ENCODE results near the gene DMRT1.

Gene DMRT1

GRCh38 chr9:947985-948384 lies 106.5 kb downstream of the DMRT1 start:
- peaks cover 0 to 9% (median 7%) of the 10 kb centered on the region in 5 donors for H3K27me3 ChIP-seq (ENCODE audit: control insufficient read depth in 5 of 5, insufficient read depth in 4 of 5, low read length in 5 of 5)
- no peak overlapping the region for H3K27ac ChIP-seq (ENCODE audit: low read depth, low read length)
- H3K9ac ChIP-seq (ENCODE audit: low read length in 5 of 5) = no peak overlapping the region
- H3K4me1 ChIP-seq (ENCODE audit: control insufficient read depth in 5 of 5, insufficient read depth in 5 of 5, low read length in 5 of 5) = no peaks in the 10 kb centered on the region
- no peaks in the 10 kb centered on the region for H3K36me3 ChIP-seq (ENCODE audit: control insufficient read depth in 5 of 5, insufficient read depth in 5 of 5, low read length in 5 of 5)
- no peak overlapping the region for H3K4me3 ChIP-seq (ENCODE audit: low read depth in 1 of 5, low read length in 5 of 5)
- H3K9me3 ChIP-seq (ENCODE audit: control insufficient read depth in 5 of 5, low read length in 5 of 5) = no peaks in the 10 kb centered on the region

DNA sequence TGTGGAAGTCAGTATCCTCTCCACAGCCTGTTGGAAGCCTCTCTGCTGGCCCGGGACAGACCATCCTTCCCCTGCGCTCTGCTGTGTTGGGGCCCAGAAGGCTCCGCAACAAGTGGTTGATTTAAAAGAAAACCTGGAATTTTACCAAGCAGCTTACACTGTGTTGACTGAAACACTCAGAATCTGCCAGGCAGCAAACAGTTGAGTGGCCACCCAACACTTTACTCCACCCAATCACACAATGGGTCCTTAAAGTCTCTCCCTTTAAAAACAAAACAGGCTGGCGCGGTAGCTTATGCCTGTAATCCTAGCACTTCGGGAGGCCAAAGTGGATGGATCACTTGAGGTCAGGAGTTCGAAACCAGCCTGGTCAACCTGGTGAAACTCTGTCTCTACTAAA lies 107.0 kb downstream of the DMRT1 start:
- H3K27me3 ChIP-seq (ENCODE audit: control insufficient read depth in 5 of 5, insufficient read depth in 4 of 5, low read length in 5 of 5) = peaks cover under 1 to 9% (median 9%) of the 10 kb centered on the region in 5 donors
- H3K27ac ChIP-seq (ENCODE audit: low read depth, low read length) = no peak overlapping the region
- H3K9me3 ChIP-seq (ENCODE audit: control insufficient read depth in 5 of 5, low read length in 5 of 5) = no peaks in the 10 kb centered on the region
- no peak overlapping the region for H3K9ac ChIP-seq (ENCODE audit: low read length in 5 of 5)
- no peaks in the 10 kb centered on the region for H3K36me3 ChIP-seq (ENCODE audit: control insufficient read depth in 5 of 5, insufficient read depth in 5 of 5, low read length in 5 of 5)
- no peak overlapping the region for H3K4me3 ChIP-seq (ENCODE audit: low read depth in 1 of 5, low read length in 5 of 5)
- H3K4me1 ChIP-seq (ENCODE audit: control insufficient read depth in 5 of 5, insufficient read depth in 5 of 5, low read length in 5 of 5) = no peaks in the 10 kb centered on the region

GRCh38 chr9:950139-950538 lies 108.6 kb downstream of the DMRT1 start:
- Histone ChIP-seq H3K9me3 (ENCODE audit: control insufficient read depth in 5 of 5, low read length in 5 of 5) (no peaks in the 10 kb centered on the region), H3K4me1 (ENCODE audit: control insufficient read depth in 5 of 5, insufficient read depth in 5 of 5, low read length in 5 of 5) (no peaks in the 10 kb centered on the region), H3K36me3 (ENCODE audit: control insufficient read depth in 5 of 5, insufficient read depth in 5 of 5, low read length in 5 of 5) (no peaks in the 10 kb centered on the region), H3K4me3 (ENCODE audit: low read depth in 1 of 5, low read length in 5 of 5) (no peak overlapping the region), H3K27me3 (ENCODE audit: control insufficient read depth in 5 of 5, insufficient read depth in 4 of 5, low read length in 5 of 5) (peaks cover 3 to 21% (median 16%) of the 10 kb centered on the region in 5 donors), H3K27ac (ENCODE audit: low read depth, low read length) (no peak overlapping the region), H3K9ac (ENCODE audit: low read length in 5 of 5) (no peak overlapping the region)

- H3K4me1 ChIP-seq (ENCODE audit: control insufficient read depth in 5 of 5, insufficient read depth in 5 of 5, low read length in 5 of 5) = no peaks in the 10 kb centered on the region
- no peak overlapping the region for H3K4me3 ChIP-seq (ENCODE audit: low read depth in 1 of 5, low read length in 5 of 5)
- no peaks in the 10 kb centered on the region for H3K9me3 ChIP-seq (ENCODE audit: control insufficient read depth in 5 of 5, low read length in 5 of 5)
- no peaks in the 10 kb centered on the region for H3K36me3 ChIP-seq (ENCODE audit: control insufficient read depth in 5 of 5, insufficient read depth in 5 of 5, low read length in 5 of 5)
- no peak overlapping the region for H3K27ac ChIP-seq (ENCODE audit: low read depth, low read length)
- peaks cover 3 to 22% (median 19%) of the 10 kb centered on the region in 5 donors for H3K27me3 ChIP-seq (ENCODE audit: control insufficient read depth in 5 of 5, insufficient read depth in 4 of 5, low read length in 5 of 5)
- no peak overlapping the region for H3K9ac ChIP-seq (ENCODE audit: low read length in 5 of 5)
Measured at GRCh38 chr9:952546-952945, 111.0 kb downstream of the DMRT1 start.

- Histone ChIP-seq H3K4me1 (ENCODE audit: control insufficient read depth in 5 of 5, insufficient read depth in 5 of 5, low read length in 5 of 5) (no peaks in the 10 kb centered on the region), H3K9ac (ENCODE audit: low read length in 5 of 5) (no peak overlapping the region), H3K9me3 (ENCODE audit: control insufficient read depth in 5 of 5, low read length in 5 of 5) (no peaks in the 10 kb centered on the region), H3K36me3 (ENCODE audit: control insufficient read depth in 5 of 5, insufficient read depth in 5 of 5, low read length in 5 of 5) (no peaks in the 10 kb centered on the region), H3K27me3 (ENCODE audit: control insufficient read depth in 5 of 5, insufficient read depth in 4 of 5, low read length in 5 of 5) (peaks cover 5 to 22% (median 19%) of the 10 kb centered on the region in 5 donors), H3K27ac (ENCODE audit: low read depth, low read length) (no peak overlapping the region), H3K4me3 (ENCODE audit: low read depth in 1 of 5, low read length in 5 of 5) (no peak overlapping the region)
Measured at GRCh38 chr9:959105-959504, 117.6 kb downstream of the DMRT1 start.

DNA sequence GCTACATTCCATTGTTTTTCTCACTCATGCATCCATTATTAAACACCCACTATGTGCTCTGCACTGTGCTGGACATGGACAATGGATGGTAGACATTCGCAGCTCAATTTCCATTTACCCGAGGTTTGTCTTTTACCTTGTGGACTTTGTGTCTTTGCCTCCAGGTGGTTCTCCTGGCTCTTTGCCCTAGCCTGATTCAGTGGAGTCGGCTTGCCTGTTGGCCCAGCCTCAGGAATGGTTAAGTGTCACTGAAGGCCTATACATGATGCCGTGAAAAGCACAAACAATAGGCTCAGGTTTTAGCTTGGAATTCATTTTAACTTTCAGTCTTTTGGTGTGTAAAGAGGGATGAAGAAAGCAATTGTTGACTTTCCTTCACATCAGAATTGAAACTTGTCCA lies 118.4 kb downstream of the DMRT1 start:
- Histone ChIP-seq H3K9me3 (ENCODE audit: control insufficient read depth in 5 of 5, low read length in 5 of 5) (no peaks in the 10 kb centered on the region), H3K4me1 (ENCODE audit: control insufficient read depth in 5 of 5, insufficient read depth in 5 of 5, low read length in 5 of 5) (no peaks in the 10 kb centered on the region), H3K9ac (ENCODE audit: low read length in 5 of 5) (no peak overlapping the region), H3K36me3 (ENCODE audit: control insufficient read depth in 5 of 5, insufficient read depth in 5 of 5, low read length in 5 of 5) (no peaks in the 10 kb centered on the region), H3K27me3 (ENCODE audit: control insufficient read depth in 5 of 5, insufficient read depth in 4 of 5, low read length in 5 of 5) (peaks cover 9 to 24% (median 17%) of the 10 kb centered on the region in 5 donors), H3K4me3 (ENCODE audit: low read depth in 1 of 5, low read length in 5 of 5) (no peak overlapping the region), H3K27ac (ENCODE audit: low read depth, low read length) (no peak overlapping the region)

- Histone ChIP-seq H3K4me3 (ENCODE audit: low read depth in 1 of 5, low read length in 5 of 5) (no peak overlapping the region), H3K4me1 (ENCODE audit: control insufficient read depth in 5 of 5, insufficient read depth in 5 of 5, low read length in 5 of 5) (no peaks in the 10 kb centered on the region), H3K36me3 (ENCODE audit: control insufficient read depth in 5 of 5, insufficient read depth in 5 of 5, low read length in 5 of 5) (no peaks in the 10 kb centered on the region), H3K27ac (ENCODE audit: low read depth, low read length) (no peak overlapping the region), H3K27me3 (ENCODE audit: control insufficient read depth in 5 of 5, insufficient read depth in 4 of 5, low read length in 5 of 5) (peaks cover 9 to 28% (median 21%) of the 10 kb centered on the region in 5 donors), H3K9ac (ENCODE audit: low read length in 5 of 5) (no peak overlapping the region), H3K9me3 (ENCODE audit: control insufficient read depth in 5 of 5, low read length in 5 of 5) (no peaks in the 10 kb centered on the region)
Measured at GRCh38 chr9:962023-962422, 120.5 kb downstream of the DMRT1 start.

DNA sequence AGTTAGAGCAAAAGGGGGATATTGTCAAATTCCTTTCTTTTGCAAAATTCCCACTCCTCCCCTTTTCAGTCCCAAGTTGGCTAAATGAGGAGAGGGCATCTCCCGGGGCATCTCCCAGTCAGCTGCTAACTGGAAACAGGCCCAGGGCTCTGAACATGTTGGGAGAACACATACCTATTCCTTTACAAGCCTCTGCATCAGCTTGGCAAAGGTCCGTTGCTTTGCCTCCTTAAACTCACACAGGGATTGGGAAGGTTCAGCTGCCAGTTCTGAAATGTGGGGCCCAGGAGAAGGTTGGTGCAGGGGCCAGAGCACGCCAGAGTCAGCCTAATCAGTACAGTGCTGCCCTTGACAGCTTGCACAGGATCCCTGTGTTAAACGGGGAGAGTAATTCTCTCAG lies 124.0 kb downstream of the DMRT1 start:
- H3K27me3 ChIP-seq (ENCODE audit: control insufficient read depth in 5 of 5, insufficient read depth in 4 of 5, low read length in 5 of 5) = peaks cover 16 to 46% (median 35%) of the 10 kb centered on the region in 5 donors
- peaks cover 0 to 13% (median 5%) of the 10 kb centered on the region in 5 donors for H3K4me1 ChIP-seq (ENCODE audit: control insufficient read depth in 5 of 5, insufficient read depth in 5 of 5, low read length in 5 of 5)
- no peaks in the 10 kb centered on the region for H3K9me3 ChIP-seq (ENCODE audit: control insufficient read depth in 5 of 5, low read length in 5 of 5)
- H3K4me3 ChIP-seq (ENCODE audit: low read depth in 1 of 5, low read length in 5 of 5) = no peak overlapping the region
- no peak overlapping the region for H3K9ac ChIP-seq (ENCODE audit: low read length in 5 of 5)
- H3K27ac ChIP-seq (ENCODE audit: low read depth, low read length) = no peak overlapping the region
- no peaks in the 10 kb centered on the region for H3K36me3 ChIP-seq (ENCODE audit: control insufficient read depth in 5 of 5, insufficient read depth in 5 of 5, low read length in 5 of 5)

GRCh38 chr9:966870-967269 lies 125.4 kb downstream of the DMRT1 start:
- Histone ChIP-seq H3K4me1 (ENCODE audit: control insufficient read depth in 5 of 5, insufficient read depth in 5 of 5, low read length in 5 of 5) (peaks cover 0 to 25% (median 11%) of the 10 kb centered on the region in 5 donors), H3K36me3 (ENCODE audit: control insufficient read depth in 5 of 5, insufficient read depth in 5 of 5, low read length in 5 of 5) (no peaks in the 10 kb centered on the region), H3K4me3 (ENCODE audit: low read depth in 1 of 5, low read length in 5 of 5) (no peak overlapping the region), H3K9me3 (ENCODE audit: control insufficient read depth in 5 of 5, low read length in 5 of 5) (no peaks in the 10 kb centered on the region), H3K27ac (ENCODE audit: low read depth, low read length) (no peak overlapping the region), H3K9ac (ENCODE audit: low read length in 5 of 5) (no peak overlapping the region), H3K27me3 (ENCODE audit: control insufficient read depth in 5 of 5, insufficient read depth in 4 of 5, low read length in 5 of 5) (peaks cover 21 to 49% (median 40%) of the 10 kb centered on the region in 5 donors)

DNA sequence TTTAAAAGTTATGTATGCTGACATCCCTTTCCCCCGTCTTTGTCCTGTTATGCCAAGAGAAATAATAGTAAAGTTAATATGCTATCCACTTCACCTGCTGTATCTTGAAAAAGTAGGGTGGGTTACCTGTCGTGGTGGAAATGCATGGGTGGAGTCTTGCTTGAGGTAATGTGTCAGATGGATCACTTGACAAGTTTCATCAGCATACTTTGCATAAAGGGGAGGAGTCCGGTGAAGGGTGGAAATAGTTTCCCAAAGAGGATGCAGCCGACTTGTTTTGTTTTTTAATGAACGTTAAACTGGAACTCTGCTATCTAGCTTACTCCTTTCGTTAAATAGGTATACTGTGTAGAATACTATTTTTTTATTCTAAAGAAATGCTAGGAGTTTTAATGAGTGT lies 125.9 kb downstream of the DMRT1 start:
- no peaks in the 10 kb centered on the region for H3K36me3 ChIP-seq (ENCODE audit: control insufficient read depth in 5 of 5, insufficient read depth in 5 of 5, low read length in 5 of 5)
- H3K27ac ChIP-seq (ENCODE audit: low read depth, low read length) = no peak overlapping the region
- H3K27me3 ChIP-seq (ENCODE audit: control insufficient read depth in 5 of 5, insufficient read depth in 4 of 5, low read length in 5 of 5) = peaks cover 17 to 52% (median 37%) of the 10 kb centered on the region in 5 donors
- H3K4me1 ChIP-seq (ENCODE audit: control insufficient read depth in 5 of 5, insufficient read depth in 5 of 5, low read length in 5 of 5) = peaks cover 0 to 30% (median 17%) of the 10 kb centered on the region in 5 donors
- no peaks in the 10 kb centered on the region for H3K9me3 ChIP-seq (ENCODE audit: control insufficient read depth in 5 of 5, low read length in 5 of 5)
- H3K4me3 ChIP-seq (ENCODE audit: low read depth in 1 of 5, low read length in 5 of 5) = no peak overlapping the region
- H3K9ac ChIP-seq (ENCODE audit: low read length in 5 of 5) = no peak overlapping the region

Measured in subcutaneous abdominal adipose tissue (tissue), 5 donors.